ENCODE data around the gene TDP1.

Gene TDP1

DNA sequence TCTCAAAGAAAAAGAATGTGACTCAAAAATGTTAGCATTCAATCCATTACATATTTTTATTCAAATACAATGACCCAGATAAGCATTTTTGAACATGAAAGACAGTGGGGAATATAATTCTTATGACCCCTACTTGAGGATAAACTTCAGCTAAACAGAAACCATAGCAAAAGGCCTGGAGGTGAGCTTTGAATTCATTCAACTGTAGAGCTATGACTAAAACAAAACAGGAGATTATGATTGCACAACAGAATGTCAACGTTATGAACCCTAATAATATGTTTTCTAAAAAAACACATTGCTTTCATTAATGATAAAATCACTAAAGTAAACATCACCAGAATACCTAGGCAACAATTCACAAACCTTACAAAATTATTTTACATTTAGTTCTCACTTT, 29.0 kb upstream of the TDP1 start (continued):
- TF ChIP-seq, protein P1, sequence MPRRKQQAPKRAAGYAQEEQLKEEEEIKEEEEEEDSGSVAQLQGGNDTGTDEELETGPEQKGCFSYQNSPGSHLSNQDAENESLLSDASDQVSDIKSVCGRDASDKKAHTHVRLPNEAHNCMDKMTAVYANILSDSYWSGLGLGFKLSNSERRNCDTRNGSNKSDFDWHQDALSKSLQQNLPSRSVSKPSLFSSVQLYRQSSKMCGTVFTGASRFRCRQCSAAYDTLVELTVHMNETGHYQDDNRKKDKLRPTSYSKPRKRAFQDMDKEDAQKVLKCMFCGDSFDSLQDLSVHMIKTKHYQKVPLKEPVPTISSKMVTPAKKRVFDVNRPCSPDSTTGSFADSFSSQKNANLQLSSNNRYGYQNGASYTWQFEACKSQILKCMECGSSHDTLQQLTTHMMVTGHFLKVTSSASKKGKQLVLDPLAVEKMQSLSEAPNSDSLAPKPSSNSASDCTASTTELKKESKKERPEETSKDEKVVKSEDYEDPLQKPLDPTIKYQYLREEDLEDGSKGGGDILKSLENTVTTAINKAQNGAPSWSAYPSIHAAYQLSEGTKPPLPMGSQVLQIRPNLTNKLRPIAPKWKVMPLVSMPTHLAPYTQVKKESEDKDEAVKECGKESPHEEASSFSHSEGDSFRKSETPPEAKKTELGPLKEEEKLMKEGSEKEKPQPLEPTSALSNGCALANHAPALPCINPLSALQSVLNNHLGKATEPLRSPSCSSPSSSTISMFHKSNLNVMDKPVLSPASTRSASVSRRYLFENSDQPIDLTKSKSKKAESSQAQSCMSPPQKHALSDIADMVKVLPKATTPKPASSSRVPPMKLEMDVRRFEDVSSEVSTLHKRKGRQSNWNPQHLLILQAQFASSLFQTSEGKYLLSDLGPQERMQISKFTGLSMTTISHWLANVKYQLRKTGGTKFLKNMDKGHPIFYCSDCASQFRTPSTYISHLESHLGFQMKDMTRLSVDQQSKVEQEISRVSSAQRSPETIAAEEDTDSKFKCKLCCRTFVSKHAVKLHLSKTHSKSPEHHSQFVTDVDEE (CRISPR knock-in tag; IDR thresholded peaks at IDR 0.05), result no peak
- TF ChIP-seq ZNF565 (CRISPR knock-in tag; conservative IDR thresholded peaks at IDR 0.05; ENCODE audit: low read depth) (no peak), TCF4 (CRISPR knock-in tag; IDR thresholded peaks at IDR 0.05; ENCODE audit: borderline replicate concordance) (no peak), ISL1 (CRISPR knock-in tag; IDR thresholded peaks at IDR 0.05) (no peak), RARB (CRISPR knock-in tag; IDR thresholded peaks at IDR 0.05) (no peak)

DNA sequence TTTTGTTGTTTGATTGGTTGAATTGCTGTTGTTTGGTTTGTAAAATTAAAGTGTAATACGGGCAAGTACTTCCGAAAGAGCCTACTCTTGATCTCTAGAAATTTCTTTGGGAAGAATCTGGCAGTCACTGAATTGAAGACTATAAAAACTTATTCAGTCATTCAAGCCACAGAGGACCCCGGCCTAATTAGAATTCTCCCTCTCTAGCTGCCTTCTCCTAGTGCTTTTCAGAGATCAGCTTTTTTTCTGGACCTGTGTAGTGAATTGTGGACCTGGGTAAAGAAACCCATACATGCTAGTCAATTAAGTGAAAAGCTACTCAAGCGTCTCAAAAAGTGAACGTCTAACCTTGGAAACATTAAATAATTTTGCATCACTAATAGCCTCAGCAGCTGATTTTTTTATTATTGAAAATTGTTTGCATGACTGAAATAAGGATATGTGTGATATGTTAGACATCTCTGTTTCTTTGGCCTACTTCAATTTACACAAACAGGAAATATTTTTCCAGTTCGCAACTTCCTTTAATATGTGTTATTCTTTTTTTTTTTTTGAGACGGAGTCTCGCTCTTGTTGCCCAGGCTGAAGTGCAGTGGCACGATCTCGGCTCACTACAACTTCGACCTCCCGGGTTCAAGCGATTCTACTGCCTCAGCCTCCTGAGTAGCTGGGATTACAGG, 28.4 kb upstream of the TDP1 start:
- TF ChIP-seq ZC3H10 (CRISPR knock-in tag; IDR thresholded peaks at IDR 0.05), result no peak
- no peak for TF ChIP-seq TCF4 (CRISPR knock-in tag; IDR thresholded peaks at IDR 0.05; ENCODE audit: borderline replicate concordance)
- ATAC-seq, result no peak

DNA sequence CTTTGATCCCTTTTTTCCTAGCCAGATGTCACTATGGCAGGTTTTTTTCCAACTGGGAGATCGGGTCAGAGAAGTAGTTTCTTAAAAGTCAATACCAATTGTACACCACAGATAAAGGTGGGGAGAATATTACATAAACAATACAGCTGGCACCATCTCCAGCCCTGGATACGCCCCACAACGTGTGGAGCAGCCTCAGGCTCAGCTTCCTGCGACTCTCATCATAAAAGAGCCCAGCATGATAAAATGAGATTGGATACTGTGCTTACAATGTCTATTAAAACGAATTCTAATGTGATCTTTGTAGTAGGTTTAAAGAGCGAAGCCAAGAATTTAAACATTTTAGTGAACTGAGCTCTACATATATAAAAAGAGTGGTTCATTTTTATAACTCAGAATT, 22.7 kb upstream of the TDP1 start:
- no peak for ATAC-seq

DNA sequence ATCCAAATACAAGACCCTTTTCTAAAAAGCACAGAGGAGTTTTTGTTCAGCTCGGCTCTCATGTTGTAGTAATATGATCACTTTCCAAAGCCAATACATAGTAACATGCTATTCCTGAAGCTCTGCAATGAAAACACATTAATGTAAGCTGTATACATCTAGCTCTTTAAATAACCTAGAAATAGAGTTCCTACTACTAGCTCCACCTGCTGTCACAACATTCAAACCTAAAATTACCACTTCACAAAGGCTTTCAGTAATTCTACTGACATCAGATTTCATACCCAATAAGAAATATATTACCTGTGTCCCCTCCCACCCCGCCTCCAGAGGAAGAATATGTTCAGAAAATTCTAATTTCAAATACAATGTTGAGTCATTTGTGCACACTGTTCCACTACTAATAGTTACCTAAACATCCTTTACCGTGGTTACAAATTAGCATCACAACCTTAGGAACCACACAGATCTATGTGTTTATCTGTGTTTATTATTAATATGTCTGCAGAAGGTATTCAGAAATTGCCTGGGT, 19.0 kb upstream of the TDP1 start:
- no peak for TF ChIP-seq ZNF8 (CRISPR knock-in tag; IDR thresholded peaks at IDR 0.05)
- TF ChIP-seq ZC3H10 (CRISPR knock-in tag; IDR thresholded peaks at IDR 0.05), result no peak
- TF ChIP-seq, protein P2, sequence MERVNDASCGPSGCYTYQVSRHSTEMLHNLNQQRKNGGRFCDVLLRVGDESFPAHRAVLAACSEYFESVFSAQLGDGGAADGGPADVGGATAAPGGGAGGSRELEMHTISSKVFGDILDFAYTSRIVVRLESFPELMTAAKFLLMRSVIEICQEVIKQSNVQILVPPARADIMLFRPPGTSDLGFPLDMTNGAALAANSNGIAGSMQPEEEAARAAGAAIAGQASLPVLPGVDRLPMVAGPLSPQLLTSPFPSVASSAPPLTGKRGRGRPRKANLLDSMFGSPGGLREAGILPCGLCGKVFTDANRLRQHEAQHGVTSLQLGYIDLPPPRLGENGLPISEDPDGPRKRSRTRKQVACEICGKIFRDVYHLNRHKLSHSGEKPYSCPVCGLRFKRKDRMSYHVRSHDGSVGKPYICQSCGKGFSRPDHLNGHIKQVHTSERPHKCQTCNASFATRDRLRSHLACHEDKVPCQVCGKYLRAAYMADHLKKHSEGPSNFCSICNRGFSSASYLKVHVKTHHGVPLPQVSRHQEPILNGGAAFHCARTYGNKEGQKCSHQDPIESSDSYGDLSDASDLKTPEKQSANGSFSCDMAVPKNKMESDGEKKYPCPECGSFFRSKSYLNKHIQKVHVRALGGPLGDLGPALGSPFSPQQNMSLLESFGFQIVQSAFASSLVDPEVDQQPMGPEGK (CRISPR knock-in tag; IDR thresholded peaks at IDR 0.05; ENCODE audit: borderline replicate concordance), result no peak
- no peak for TF ChIP-seq ESRRG (CRISPR knock-in tag; IDR thresholded peaks at IDR 0.05)
- TF ChIP-seq TCF4 (CRISPR knock-in tag; IDR thresholded peaks at IDR 0.05; ENCODE audit: borderline replicate concordance), result no peak
- TF ChIP-seq, protein P3, sequence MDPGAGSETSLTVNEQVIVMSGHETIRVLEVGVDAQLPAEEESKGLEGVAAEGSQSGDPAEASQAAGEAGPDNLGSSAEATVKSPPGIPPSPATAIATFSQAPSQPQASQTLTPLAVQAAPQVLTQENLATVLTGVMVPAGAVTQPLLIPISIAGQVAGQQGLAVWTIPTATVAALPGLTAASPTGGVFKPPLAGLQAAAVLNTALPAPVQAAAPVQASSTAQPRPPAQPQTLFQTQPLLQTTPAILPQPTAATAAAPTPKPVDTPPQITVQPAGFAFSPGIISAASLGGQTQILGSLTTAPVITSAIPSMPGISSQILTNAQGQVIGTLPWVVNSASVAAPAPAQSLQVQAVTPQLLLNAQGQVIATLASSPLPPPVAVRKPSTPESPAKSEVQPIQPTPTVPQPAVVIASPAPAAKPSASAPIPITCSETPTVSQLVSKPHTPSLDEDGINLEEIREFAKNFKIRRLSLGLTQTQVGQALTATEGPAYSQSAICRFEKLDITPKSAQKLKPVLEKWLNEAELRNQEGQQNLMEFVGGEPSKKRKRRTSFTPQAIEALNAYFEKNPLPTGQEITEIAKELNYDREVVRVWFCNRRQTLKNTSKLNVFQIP (CRISPR knock-in tag; IDR thresholded peaks at IDR 0.05; ENCODE audit: borderline replicate concordance, low read depth), result no peak
- no peak for TF ChIP-seq BACH2 (CRISPR knock-in tag; IDR thresholded peaks at IDR 0.05; ENCODE audit: borderline replicate concordance)
- TF ChIP-seq ZNF70 (CRISPR knock-in tag; IDR thresholded peaks at IDR 0.05), result no peak
- no peak for TF ChIP-seq OSR1 (CRISPR knock-in tag; IDR thresholded peaks at IDR 0.05)
- ATAC-seq, result no peak

More for the DNA sequence above, 22.7 kb upstream of the TDP1 start:
- TF ChIP-seq SNAI2 (CRISPR knock-in tag; IDR thresholded peaks at IDR 0.05), result no peak
- TF ChIP-seq, protein P2 (CRISPR knock-in tag; IDR thresholded peaks at IDR 0.05; ENCODE audit: borderline replicate concordance), result no peak
- TF ChIP-seq ZFP30 (CRISPR knock-in tag; IDR thresholded peaks at IDR 0.05), result no peak
- no peak for TF ChIP-seq CSDC2 (CRISPR knock-in tag; IDR thresholded peaks at IDR 0.05)
- no peak for TF ChIP-seq OSR1 (CRISPR knock-in tag; IDR thresholded peaks at IDR 0.05)
- no peak for TF ChIP-seq TOX (CRISPR knock-in tag; IDR thresholded peaks at IDR 0.05; ENCODE audit: borderline replicate concordance)
- TF ChIP-seq ESRRG (CRISPR knock-in tag; IDR thresholded peaks at IDR 0.05), result no peak
- no peak for TF ChIP-seq ZC3H10 (CRISPR knock-in tag; IDR thresholded peaks at IDR 0.05)
